H1 (cell line): ENCODE measurements around the gene BCAS1. TPM values are rescaled to one million over a fixed set of nuclear protein-coding genes. Genes with fewer than 3 reads are reported as not detected.

ENCODE experiments used
- CTCF ChIA-PET: fragments of 300-600 bp; sonication (Branson Sonifier 250); formaldehyde crosslinking; loops from one replicate; lab custom pipeline; 2021; ENCODE audit not compliant: partially characterized antibody; lab: Charles Lee
- POLR2A ChIA-PET: fragments of 300-600 bp; sonication (Branson Sonifier 250); formaldehyde crosslinking; loops from one replicate; lab custom pipeline; 2021; ENCODE audit warnings: inconsistent platforms; ENCODE audit not compliant: partially characterized antibody; lab: Charles Lee
- DNase-seq, 2 experiments: peaks; one replicate each; pipeline versions ENCODE4 v3.0.0 to v3.0.0-alpha.2; 2010 to 2022; ENCODE audit warnings: low spot score in 2 of 2, low read depth in 1 of 2, mixed read lengths in 1 of 2
- FAIRE-seq: peaks from 2 replicates; lab custom pipeline; 2011; peaks lifted over from hg19 to GRCh38; lab: Jason Lieb, UNC
- H2AFZ ChIP-seq: 2 replicates; pipeline ENCODE4 v1.8.1; 2012; ENCODE audit warnings: low read length, inconsistent platforms
- H2AK5ac ChIP-seq: 2 replicates; pipeline ENCODE4 v1.6.1; 2013; ENCODE audit warnings: low read depth, low read length
- H2BK120ac ChIP-seq: replicated peaks from 2 replicates; pipeline ENCODE3; 2013; ENCODE audit warnings: low read depth, low read length, inconsistent platforms
- H2BK12ac ChIP-seq: 2 replicates; pipeline ENCODE4 v1.6.1; 2013; ENCODE audit warnings: low read depth, low read length
- H2BK15ac ChIP-seq: 2 replicates; pipeline ENCODE4 v1.6.1; 2013; ENCODE audit warnings: low read length
- H2BK20ac ChIP-seq: 2 replicates; pipeline ENCODE4 v1.6.1; 2013; ENCODE audit warnings: low read length
- H2BK5ac ChIP-seq: 2 replicates; pipeline ENCODE4 v1.6.1; 2013; ENCODE audit warnings: low read depth, low read length
- H3K14ac ChIP-seq: 2 replicates; pipeline ENCODE4 v1.6.1; 2013; ENCODE audit warnings: inconsistent platforms; ENCODE audit not compliant: insufficient read length
- H3K18ac ChIP-seq: 2 replicates; pipeline ENCODE4 v1.6.1; 2013; ENCODE audit warnings: low read length; ENCODE audit errors: extremely low read depth
- H3K23ac ChIP-seq: 2 replicates; pipeline ENCODE4 v1.6.1; 2013; ENCODE audit warnings: inconsistent platforms; ENCODE audit not compliant: insufficient read length
- H3K23me2 ChIP-seq: 2 replicates; pipeline ENCODE4 v1.6.1; 2013; ENCODE audit warnings: low read depth, low read length
- H3K27ac ChIP-seq: 2 replicates; pipeline ENCODE4 v1.6.1; 2011; ENCODE audit warnings: low read depth, low read length, inconsistent platforms
- H3K27me3 ChIP-seq, 4 experiments: replicated peaks in 1 of 4; 1 replicate in 1 of 4; 2 replicates in 3 of 4; pipeline versions ENCODE4 v1.6.1 to v1.8.1; 2011 to 2013; ENCODE audit warnings: low read length in 3 of 4, mild to moderate bottlenecking in 3 of 4, inconsistent platforms in 2 of 4, mixed read lengths in 2 of 4, moderate library complexity in 1 of 4; ENCODE audit not compliant: control insufficient read depth in 3 of 4, insufficient read depth in 3 of 4; ENCODE audit errors: extremely low read depth in 1 of 4
- H3K36me3 ChIP-seq, 4 experiments: 2 replicates each; pipeline versions ENCODE4 v1.6.1 to v1.8.1; 2011 to 2013; ENCODE audit warnings: mild to moderate bottlenecking in 4 of 4, low read length in 3 of 4, moderate library complexity in 2 of 4, control low read depth in 1 of 4, inconsistent platforms in 1 of 4; ENCODE audit not compliant: insufficient read depth in 4 of 4, control insufficient read depth in 2 of 4
- H3K4ac ChIP-seq: replicated peaks from 2 replicates; pipeline ENCODE3; 2013; ENCODE audit warnings: low read length, low read depth, mixed read lengths, inconsistent platforms; ENCODE audit not compliant: insufficient read length
- H3K4me1 ChIP-seq, 4 experiments: replicated peaks in 1 of 4; 1 replicate in 1 of 4; 2 replicates in 3 of 4; pipeline versions ENCODE4 v1.6.1 to v1.8.1; 2011 to 2013; ENCODE audit warnings: low read length in 3 of 4, inconsistent platforms in 2 of 4, mixed read lengths in 1 of 4; ENCODE audit not compliant: insufficient read depth in 4 of 4, control insufficient read depth in 3 of 4
- H3K4me2 ChIP-seq, 2 experiments: 2 replicates each; pipeline versions ENCODE4 v1.6.1 to v1.8.1; 2011 to 2013; ENCODE audit warnings: low read depth in 2 of 2, low read length in 2 of 2, control low read depth in 1 of 2, inconsistent platforms in 1 of 2, mild to moderate bottlenecking in 1 of 2; ENCODE audit not compliant: insufficient read depth in 1 of 2
- H3K4me3 ChIP-seq, 4 experiments: fragments of 200-600, 300-600 bp in 1 of 4; sonication (generic), shearing (Covaris generic), sonication (Bioruptor Twin) in 1 of 4; 2 replicates each; pipeline versions ENCODE4 v1.5.1 to v1.8.1; 2011 to 2016; ENCODE audit warnings: low read length in 4 of 4, low read depth in 3 of 4, control low read depth in 2 of 4, inconsistent platforms in 2 of 4, mild to moderate bottlenecking in 2 of 4, mixed read lengths in 1 of 4, moderate library complexity in 1 of 4; ENCODE audit not compliant: insufficient read depth in 2 of 4; ENCODE audit errors: extremely low read depth in 1 of 4
- H3K56ac ChIP-seq: replicated peaks from 2 replicates; pipeline ENCODE3; 2013; ENCODE audit warnings: low read depth, mild to moderate bottlenecking, mixed read lengths, low read length, inconsistent platforms; ENCODE audit not compliant: insufficient read length
- H3K79me1 ChIP-seq: 2 replicates; pipeline ENCODE4 v1.6.1; 2013; ENCODE audit warnings: low read depth, low read length, control low read depth
- H3K79me2 ChIP-seq, 2 experiments: 2 replicates each; pipeline versions ENCODE4 v1.6.1 to v1.8.1; 2012 to 2013; ENCODE audit warnings: low read length in 2 of 2, mild to moderate bottlenecking in 2 of 2, inconsistent platforms in 1 of 2; ENCODE audit not compliant: insufficient read depth in 2 of 2, control insufficient read depth in 1 of 2
- H3K9ac ChIP-seq, 4 experiments: replicated peaks in 1 of 4; 1 replicate in 1 of 4; 2 replicates in 3 of 4; pipeline versions ENCODE4 v1.6.1 to v1.8.1; 2011 to 2013; ENCODE audit warnings: low read depth in 3 of 4, low read length in 3 of 4, control low read depth in 2 of 4, mild to moderate bottlenecking in 2 of 4, moderate library complexity in 2 of 4, inconsistent platforms in 1 of 4; ENCODE audit errors: extremely low read depth in 1 of 4
- H3K9me3 ChIP-seq, 2 experiments: 2 replicates each; pipeline versions ENCODE4 v1.6.1 to v1.8.1; 2012 to 2013; ENCODE audit warnings: mild to moderate bottlenecking in 2 of 2, moderate library complexity in 2 of 2, control low read depth in 1 of 2, inconsistent platforms in 1 of 2, low read depth in 1 of 2, low read length in 1 of 2, mixed read lengths in 1 of 2; ENCODE audit not compliant: insufficient read depth in 2 of 2
- H4K20me1 ChIP-seq, 2 experiments: replicated peaks in 1 of 2; 2 replicates each; pipeline versions ENCODE3 to v1.8.1; 2011 to 2013; ENCODE audit warnings: inconsistent platforms in 2 of 2, low read length in 2 of 2, mild to moderate bottlenecking in 1 of 2; ENCODE audit not compliant: insufficient read depth in 2 of 2, control insufficient read depth in 1 of 2
- H4K5ac ChIP-seq: 2 replicates; pipeline ENCODE4 v1.6.1; 2013; ENCODE audit warnings: low read length, low read depth, mixed read lengths, inconsistent platforms; ENCODE audit not compliant: insufficient read length
- H4K8ac ChIP-seq: 2 replicates; pipeline ENCODE4 v1.8.0; 2013; ENCODE audit warnings: mild to moderate bottlenecking, moderate library complexity, low read length, inconsistent platforms; ENCODE audit not compliant: insufficient read depth; ENCODE audit errors: extremely low read depth
- H4K91ac ChIP-seq: replicated peaks from 2 replicates; pipeline ENCODE3; 2013; ENCODE audit warnings: low read length, mixed read lengths, inconsistent platforms; ENCODE audit not compliant: insufficient read length
- ASH2L ChIP-seq: fragments of 200-600, 300-600 bp; sonication (generic); IDR thresholded peaks from one replicate; pipeline ENCODE4 v1.7.1; 2017; ENCODE audit warnings: low read length
- BRCA1 ChIP-seq: IDR thresholded peaks from 2 replicates; pipeline ENCODE4 v1.6.1; 2012; ENCODE audit warnings: low read depth, low read length, improper control_type of control experiment
- CBX5 ChIP-seq: fragments of 300-800, 300-1000 bp; sonication (generic); IDR thresholded peaks from 2 replicates; pipeline ENCODE4 v1.7.1; 2016; ENCODE audit warnings: antibody characterized with exemption, low read length, low read depth
- JUN ChIP-seq: IDR thresholded peaks from 2 replicates; pipeline ENCODE4 v1.6.1; 2011; ENCODE audit warnings: low read depth, mild to moderate bottlenecking, improper control_type of control experiment, low read length
- JUND ChIP-seq: IDR thresholded peaks from 2 replicates; pipeline ENCODE4 v1.6.1; 2011; ENCODE audit warnings: mild to moderate bottlenecking, improper control_type of control experiment, low read length
- NANOG ChIP-seq: IDR thresholded peaks from 2 replicates; pipeline ENCODE4 v1.6.1; 2011; ENCODE audit warnings: low read length, low read depth, mild to moderate bottlenecking, inconsistent platforms; ENCODE audit not compliant: insufficient read depth, poor library complexity, severe bottlenecking
- POLR2A ChIP-seq, 2 experiments: IDR thresholded peaks; 1 replicate in 1 of 2; 2 replicates in 1 of 2; pipeline ENCODE4 v1.6.1; 2011; ENCODE audit warnings: low read depth in 2 of 2, low read length in 2 of 2, mild to moderate bottlenecking in 2 of 2; ENCODE audit errors: control extremely low read depth in 1 of 2
- POLR2AphosphoS5 ChIP-seq: IDR thresholded peaks from 2 replicates; pipeline ENCODE4 v1.6.1; 2011; ENCODE audit warnings: low read depth, low read length
- SP2 ChIP-seq: IDR thresholded peaks from 2 replicates; pipeline ENCODE4 v1.6.1; 2012; ENCODE audit warnings: mild to moderate bottlenecking, low read length, inconsistent platforms
- YY1 ChIP-seq: IDR thresholded peaks from 2 replicates; pipeline ENCODE4 v1.6.1; 2011; ENCODE audit warnings: low read depth, mild to moderate bottlenecking, low read length
- WGBS, 2 experiments: shearing (Covaris generic) in 1 of 2; methylation state at CpG; one replicate each; pipeline versions ENCODE4 v1.1.6 to v1.1.7; 2013 to 2015; ENCODE audit warnings: low lambda C conversion rate in 2 of 2, mixed read lengths in 2 of 2, inconsistent platforms in 1 of 2, low coverage in 1 of 2, missing lambda C conversion rate in 1 of 2; ENCODE audit not compliant: insufficient replicate concordance in 2 of 2, insufficient coverage in 1 of 2, insufficient read length in 1 of 2; ENCODE audit errors: extremely low coverage in 1 of 2, missing lambda C conversion rate in 1 of 2; 5-methylcytosine and 5-hydroxymethylcytosine counted together
- polyA plus RNA-seq, 7 experiments: library from polyadenylated mRNA; depleted of rRNA in 3 of 7; stranded (reverse) in 5 of 7; unstranded in 2 of 7; fragments of >200 nt in 5 of 7; fragments of 200-250 nt in 2 of 7; gene quantifications; 1 replicate in 5 of 7; 2 replicates in 1 of 7; 4 replicates in 1 of 7; pipeline versions ENCODE4 v1.2.1 to v1.2.3, GENCODE V29; 2011 to 2013; ENCODE audit warnings: missing spikeins in 2 of 7, mixed read lengths in 2 of 7
- total RNA-seq: library from RNA; stranded (reverse); fragmentation: NEBNext Ultra II Directional; extraction: Animal tissue kit (Norgen Biotek cat#: 25700); gene quantifications from 2 replicates; pipeline ENCODE4 v1.2.1, GENCODE V29; 2021
- TF ChIP-seq, protein P1 (sequence below): IDR thresholded peaks from 2 replicates; pipeline ENCODE4 v1.6.1; 2012; ENCODE audit warnings: inconsistent platforms

BCAS1 gene
- total and polyA plus RNA-seq, 2 of the 8 experiments (the other 6 are each of a cell fraction or from before 2014, with no cell fraction given): 0.06 to 0.19 TPM

GRCh38 chr20:54059691-54060364, 10.6 kb downstream of the BCAS1 start:
- H2AK5ac ChIP-seq: no peak overlapping the region
- CTCF ChIA-PET: interaction anchor here (0.6 to 7.6 kb wide), 6 partner anchors 10 to 640 kb away, joined by 3 to 38 read pairs (median 4); no protein-coding TSS in a partner anchor
- H3K27ac ChIP-seq: no peak overlapping the region
- no peak for TF ChIP-seq NANOG
- no peak for TF ChIP-seq JUND
- TF ChIP-seq ASH2L: no peak
- no peak for TF ChIP-seq SP2
- TF ChIP-seq YY1: no peak
- no peak for TF ChIP-seq CBX5
- TF ChIP-seq POLR2AphosphoS5: no peak
- TF ChIP-seq POLR2A (IDR thresholded peaks at IDR 0.05; ENCODE audit: control extremely low read depth in 1 of 2, low read depth in 2 of 2, low read length in 2 of 2): no peak
- no peak for TF ChIP-seq JUN
- TF ChIP-seq BRCA1: no peak
- TF ChIP-seq, protein P1, sequence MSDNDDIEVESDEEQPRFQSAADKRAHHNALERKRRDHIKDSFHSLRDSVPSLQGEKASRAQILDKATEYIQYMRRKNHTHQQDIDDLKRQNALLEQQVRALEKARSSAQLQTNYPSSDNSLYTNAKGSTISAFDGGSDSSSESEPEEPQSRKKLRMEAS: no peak
- no peaks in the 10 kb centered on the region for H4K20me1 ChIP-seq
- no peak overlapping the region for H2BK20ac ChIP-seq
- no peak overlapping the region for H4K8ac ChIP-seq
- H2BK120ac ChIP-seq: no peak overlapping the region
- no peak overlapping the region for H3K14ac ChIP-seq
- H4K91ac ChIP-seq: no peak overlapping the region
- no peak overlapping the region for H3K4me2 ChIP-seq
- no peaks in the 10 kb centered on the region for H3K36me3 ChIP-seq
- FAIRE-seq (no peak), DNase-seq (no peak)
- H3K23ac ChIP-seq: no peak overlapping the region
- no peak overlapping the region for H2BK15ac ChIP-seq
- H4K5ac ChIP-seq: no peak overlapping the region
- H2BK12ac ChIP-seq: no peak overlapping the region
- POLR2A ChIA-PET: interaction anchor here (1.5 kb wide), 1 partner anchor 9 kb away, joined by 3 read pairs; no protein-coding TSS in a partner anchor
- no peaks in the 10 kb centered on the region for H3K79me1 ChIP-seq
- no peak overlapping the region for H3K56ac ChIP-seq
- no peak overlapping the region for H2BK5ac ChIP-seq
- no peaks in the 10 kb centered on the region for H3K79me2 ChIP-seq
- no peak overlapping the region for H3K18ac ChIP-seq
- no peaks in the 10 kb centered on the region for H3K9me3 ChIP-seq
- H3K4me1 ChIP-seq: peaks cover 0 to 3% (median 1%) of the 10 kb centered on the region in 4 experiments; a peak in 2 of 7 replicates
- WGBS, 2 experiments: 90% methylated on average over 6 of the region's 6 CpGs; no CpG with 5 or more reads in 1 of the 2 experiments
- no peaks in the 10 kb centered on the region for H3K27me3 ChIP-seq
- H3K4me3 ChIP-seq: no peak overlapping the region
- H3K23me2 ChIP-seq: no peaks in the 10 kb centered on the region
- no peak overlapping the region for H3K4ac ChIP-seq
- H3K9ac ChIP-seq: no peak overlapping the region
- H2AFZ ChIP-seq: no peak overlapping the region
